GM19467 (cell line): Measurements from ENCODE around the gene TTBK2.
"Not testable (repeated sequence)": the region's sequence is repeated elsewhere in the genome, so short reads cannot be mapped to it uniquely, and the experiment has no call there.

Experiments
- ATAC-seq: cut with Tn5 transposase; IDR thresholded peaks from one replicate; pipeline ENCODE4 v1.9.1; 2021; ENCODE audit warnings: mild to moderate bottlenecking, moderate library complexity; ENCODE audit not compliant: unreplicated experiment

Gene TTBK2

GRCh38 chr15:42920519-42921341, at the start of gene TTBK2:
Gene TTBK2, minus strand, starts transcription at chr15:42920778. Its CDS starts 42,161 bp downstream, at chr15:42878617.
- peak; percentile 87 for ATAC-seq

GRCh38 chr15:42964476-42964875, 43.9 kb upstream of the TTBK2 start:
- ATAC-seq, result no peak

GRCh38 chr15:42955518-42955917, 34.9 kb upstream of the TTBK2 start:
- ATAC-seq, result no peak

GRCh38 chr15:42954291-42954690, 33.7 kb upstream of the TTBK2 start:
- ATAC-seq, result no peak

GRCh38 chr15:42948898-42949297, 28.3 kb upstream of the TTBK2 start:
- not testable (repeated sequence) for ATAC-seq

DNA sequence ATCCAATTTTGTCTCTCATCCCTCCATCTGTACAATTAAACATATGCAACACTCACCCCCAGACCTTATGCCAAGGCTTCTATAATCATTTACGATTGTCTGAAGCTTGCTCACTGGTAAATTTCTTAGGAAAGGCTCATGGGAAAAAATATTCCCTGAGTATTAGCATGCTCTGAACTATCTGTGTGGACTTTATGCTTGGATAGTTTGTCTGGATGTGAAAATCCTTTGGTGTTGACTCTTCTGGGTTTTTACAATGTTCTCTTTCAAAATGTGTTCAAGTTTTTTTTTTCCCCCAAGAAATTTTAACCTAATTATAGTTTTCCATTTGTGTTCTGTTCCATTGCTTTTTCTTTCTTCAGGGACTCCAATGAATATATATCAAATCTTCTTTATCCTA, 19.9 kb upstream of the TTBK2 start:
- no peak for ATAC-seq

GRCh38 chr15:42939841-42940240, 19.3 kb upstream of the TTBK2 start:
- ATAC-seq, result no peak

GRCh38 chr15:42937143-42937542, 16.6 kb upstream of the TTBK2 start:
- no peak for ATAC-seq

- ATAC-seq, result no peak
These were observed 13.5 kb upstream of the TTBK2 start for GRCh38 chr15:42933886-42934667.

GRCh38 chr15:42932833-42933515, 12.4 kb upstream of the TTBK2 start:
- ATAC-seq, result no peak

GRCh38 chr15:42931702-42932486, 11.3 kb upstream of the TTBK2 start:
- ATAC-seq, result no peak

DNA sequence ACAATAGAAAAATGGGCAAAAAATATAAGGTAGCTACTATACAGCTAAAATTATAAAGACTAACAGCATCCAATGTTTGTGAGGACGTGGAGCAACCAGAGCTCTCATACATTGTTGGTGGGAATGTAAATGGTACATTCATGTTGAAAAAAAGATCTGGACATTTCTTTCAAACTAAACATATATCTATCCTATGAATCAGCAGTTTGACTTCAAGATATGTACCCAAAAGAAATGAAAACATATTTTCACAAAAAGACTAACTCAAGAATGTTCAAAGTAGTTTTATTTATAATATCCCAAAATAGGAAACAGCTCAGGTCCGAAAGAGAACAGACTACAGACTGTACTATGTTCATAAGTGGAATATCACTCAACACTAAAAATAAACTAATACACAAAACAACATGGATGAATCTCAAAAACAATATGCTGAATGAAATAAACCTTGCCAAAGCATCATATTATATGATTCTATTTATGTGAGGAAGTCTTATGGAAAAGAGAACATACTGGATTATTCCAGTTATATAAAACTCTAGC, 8.8 kb upstream of the TTBK2 start:
- ATAC-seq, result no peak

DNA sequence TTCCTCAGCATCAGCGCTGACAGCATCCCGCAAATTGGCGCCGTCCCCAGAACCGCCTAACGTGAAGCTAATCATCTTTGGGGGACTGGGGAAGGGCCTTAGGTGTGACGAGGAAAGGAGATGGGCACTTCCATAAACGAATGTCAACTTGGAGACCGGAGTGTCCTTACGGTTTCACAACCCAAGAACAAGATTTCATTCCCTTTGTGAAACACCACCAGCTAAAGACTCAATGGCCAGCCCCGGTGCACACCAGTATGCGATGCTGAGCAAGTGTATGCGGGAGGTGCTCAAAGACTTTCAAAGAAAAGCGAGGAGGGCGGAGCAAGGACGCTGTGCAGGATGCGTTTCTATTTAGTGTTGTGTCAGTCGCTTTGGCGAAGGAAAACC, 759 bp upstream of the TTBK2 start:
- ATAC-seq, result no peak

DNA sequence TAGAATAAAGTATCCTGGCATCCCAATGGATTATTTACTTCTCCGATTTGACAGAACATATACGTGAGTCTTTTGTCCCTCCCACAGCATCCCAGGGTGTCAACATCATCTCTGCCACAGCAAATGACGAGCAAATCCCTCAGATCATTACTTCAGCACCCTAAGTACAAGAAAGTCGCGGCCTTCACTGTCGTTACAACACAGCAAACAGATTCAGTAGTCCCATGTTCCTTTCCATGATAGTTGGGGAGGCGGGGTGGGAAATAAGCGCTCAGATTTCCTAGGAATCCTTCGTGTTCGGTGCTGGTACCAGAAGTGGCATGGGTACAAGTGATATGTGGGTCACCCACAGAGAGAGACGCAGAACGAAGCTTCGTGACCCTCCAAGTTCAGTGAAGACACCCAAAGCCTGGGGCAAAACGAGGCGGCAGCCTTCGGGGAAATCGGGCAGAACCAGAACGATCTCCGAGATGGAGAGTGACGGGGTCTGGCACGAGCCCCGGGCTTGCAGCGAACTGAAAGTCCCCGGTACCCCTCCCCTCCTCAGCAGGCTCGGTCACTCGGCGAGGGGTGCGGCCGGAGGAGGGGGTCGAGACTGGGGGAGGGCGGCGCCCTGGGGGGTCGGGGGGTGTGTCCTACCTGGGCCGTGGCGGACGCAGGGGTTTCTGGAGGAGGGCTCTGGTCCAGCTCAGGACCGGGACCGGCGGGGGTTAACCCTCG, 619 bp downstream of the TTBK2 start:
- ATAC-seq, result no peak

- ATAC-seq, result no peak
These were observed 1.3 kb downstream of the TTBK2 start for GRCh38 chr15:42919308-42919707.

GRCh38 chr15:42918047-42918446, 2.5 kb downstream of the TTBK2 start:
- ATAC-seq, result no peak

- ATAC-seq, result no peak
These were observed 4.8 kb downstream of the TTBK2 start for GRCh38 chr15:42915654-42916315.

DNA sequence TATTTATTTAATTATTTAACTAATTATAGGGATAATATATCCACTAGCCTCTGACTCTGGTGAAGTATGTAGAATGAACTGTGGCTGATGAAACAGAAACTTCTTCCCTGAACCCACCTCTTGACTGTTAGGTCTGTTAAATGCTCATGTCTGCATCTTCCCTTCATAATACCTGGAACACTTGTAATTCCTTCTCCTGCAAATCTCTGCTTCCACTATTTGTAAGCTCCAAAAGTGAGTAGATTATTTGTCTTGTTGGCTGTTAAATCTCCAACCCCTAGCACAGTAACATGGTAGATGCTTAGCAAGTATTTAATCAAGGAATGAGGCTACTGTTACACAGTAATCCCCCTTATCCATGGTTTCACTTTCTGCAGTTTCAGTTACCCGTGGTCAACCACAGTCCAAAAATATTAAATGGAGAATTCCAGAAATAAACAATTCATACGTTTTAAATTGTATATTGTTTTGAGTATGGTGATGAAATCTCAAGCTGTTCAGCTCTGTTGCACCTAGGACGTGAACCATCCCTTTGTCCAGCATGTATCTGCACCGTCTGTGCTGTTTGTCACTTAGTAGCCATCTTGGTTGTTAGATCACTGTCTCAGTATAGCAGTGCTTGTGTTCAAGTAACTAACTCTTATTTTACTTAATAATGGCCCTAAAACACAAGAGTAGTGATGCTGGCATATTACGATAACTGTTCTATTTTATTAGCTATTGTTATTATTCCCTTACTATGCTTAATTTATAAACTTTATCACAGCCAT, 5.7 kb downstream of the TTBK2 start:
- ATAC-seq, result no peak
